ENCODE measurements around the gene DEFB124. TPM values are rescaled to one million over a fixed set of nuclear protein-coding genes. Genes with fewer than 3 reads are reported as not detected.

The DEFB124 gene
- total and polyA plus RNA-seq, 2 experiments from 2014 or later = not detected

DNA sequence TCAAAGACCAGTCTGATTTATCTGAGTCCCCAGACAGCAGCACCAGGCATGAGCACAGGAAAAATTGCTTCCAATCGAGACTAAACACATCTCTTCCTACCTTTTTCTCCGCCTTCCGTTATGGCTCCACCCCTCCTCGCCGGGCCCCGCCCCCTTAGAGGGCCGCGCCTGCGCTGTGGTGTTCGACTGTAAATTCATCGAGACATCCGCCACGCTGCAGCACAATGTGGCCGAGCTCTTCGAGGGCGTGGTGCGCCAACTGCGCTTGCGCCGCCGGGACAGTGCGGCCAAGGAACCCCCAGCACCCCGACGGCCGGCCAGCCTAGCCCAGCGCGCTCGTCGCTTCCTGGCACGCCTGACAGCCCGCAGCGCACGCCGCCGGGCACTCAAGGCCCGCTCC, 9.1 kb upstream of the DEFB124 start:
- WGBS, 2 experiments (ENCODE audit: low coverage in 1 of 2, low lambda C conversion rate in 2 of 2, missing lambda C conversion rate in 2 of 2) = 33 to 43% methylated on average over 36 of the region's 36 CpGs
- Histone ChIP-seq H3K4me3 (no peak overlapping the region), H3F3A (ENCODE audit: insufficient read depth) (no peaks in the 10 kb centered on the region), H3K36me3 (ENCODE audit: low read depth) (no peaks in the 10 kb centered on the region), H3K79me2 (ENCODE audit: insufficient read depth) (no peaks in the 10 kb centered on the region), H3K9ac (no peak overlapping the region), H3K9me3 (ENCODE audit: low read depth) (no peaks in the 10 kb centered on the region), H3K4me1 (ENCODE audit: insufficient read depth) (no peaks in the 10 kb centered on the region), H3K27me3 (replicated peaks; ENCODE audit: insufficient read depth) (0 out of 2 replicates have a peak, but pooled peaks cover 12% of the 10 kb centered on the region), H4K20me1 (ENCODE audit: insufficient read depth) (no peaks in the 10 kb centered on the region), H3K27ac (no peak overlapping the region), H3K9me2 (ENCODE audit: insufficient read depth) (no peaks in the 10 kb centered on the region), H2AFZ (no peak overlapping the region), H3K4me2 (ENCODE audit: unreplicated experiment) (no peak overlapping the region)
- peak; percentile 47 for DNase-seq
- in situ Hi-C loops (cut with MboI) = no loop called here
- TF ChIP-seq EZH2phosphoT487 (IDR thresholded peaks at IDR 0.05; ENCODE audit: insufficient read depth, low read depth) = no peak
- TF ChIP-seq EZH2 (IDR thresholded peaks at IDR 0.05; ENCODE audit: insufficient read depth, poor library complexity, severe bottlenecking) = no peak

DNA sequence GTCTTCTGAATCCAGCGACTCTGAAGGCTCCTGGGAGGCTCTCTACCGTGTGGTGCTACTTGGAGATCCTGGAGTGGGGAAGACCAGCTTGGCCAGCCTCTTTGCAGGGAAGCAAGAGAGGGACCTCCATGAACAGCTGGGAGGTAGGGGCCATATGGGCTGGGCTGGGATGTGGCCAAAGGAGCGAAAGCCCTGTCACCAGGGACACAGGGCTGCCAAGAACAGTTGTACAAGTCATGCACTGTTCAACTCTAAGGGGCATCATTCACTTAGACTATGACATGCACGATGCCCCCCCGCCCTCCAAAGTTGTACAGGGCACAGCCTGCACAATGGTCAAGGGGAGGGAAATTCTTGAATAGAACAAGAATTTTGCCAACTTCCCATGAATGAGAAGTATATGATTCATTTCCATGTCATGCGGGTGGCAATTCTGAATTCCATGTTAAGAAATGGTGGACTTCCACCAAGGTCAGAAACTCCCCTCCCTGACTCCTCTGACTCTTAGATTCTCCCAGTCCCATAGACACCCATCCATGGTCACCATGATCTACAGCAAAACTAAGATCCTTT, 1.8 kb upstream of the DEFB124 start:
- Histone ChIP-seq H3K79me2 (ENCODE audit: insufficient read depth) (no peaks in the 10 kb centered on the region), H3K4me1 (ENCODE audit: insufficient read depth) (no peaks in the 10 kb centered on the region), H3K9me3 (ENCODE audit: low read depth) (no peaks in the 10 kb centered on the region), H4K20me1 (ENCODE audit: insufficient read depth) (no peaks in the 10 kb centered on the region), H3K36me3 (ENCODE audit: low read depth) (no peaks in the 10 kb centered on the region), H3K27ac (no peak overlapping the region), H3F3A (ENCODE audit: insufficient read depth) (no peaks in the 10 kb centered on the region), H2AFZ (no peak overlapping the region), H3K9ac (no peak overlapping the region), H3K27me3 (replicated peaks; ENCODE audit: insufficient read depth) (peaks cover 23% of the 10 kb centered on the region), H3K4me2 (ENCODE audit: unreplicated experiment) (no peak overlapping the region), H3K9me2 (ENCODE audit: insufficient read depth) (no peaks in the 10 kb centered on the region), H3K4me3 (no peak overlapping the region)
- in situ Hi-C loops (cut with MboI) = no loop called here
- 87 to 89% methylated on average over 6 of the region's 6 CpGs for WGBS, 2 experiments (ENCODE audit: low coverage in 1 of 2, low lambda C conversion rate in 2 of 2, missing lambda C conversion rate in 2 of 2)
- no peak for DNase-seq
- no peak for TF ChIP-seq EZH2phosphoT487 (IDR thresholded peaks at IDR 0.05; ENCODE audit: insufficient read depth, low read depth)
- TF ChIP-seq EZH2 (IDR thresholded peaks at IDR 0.05; ENCODE audit: insufficient read depth, poor library complexity, severe bottlenecking) = no peak

DNA sequence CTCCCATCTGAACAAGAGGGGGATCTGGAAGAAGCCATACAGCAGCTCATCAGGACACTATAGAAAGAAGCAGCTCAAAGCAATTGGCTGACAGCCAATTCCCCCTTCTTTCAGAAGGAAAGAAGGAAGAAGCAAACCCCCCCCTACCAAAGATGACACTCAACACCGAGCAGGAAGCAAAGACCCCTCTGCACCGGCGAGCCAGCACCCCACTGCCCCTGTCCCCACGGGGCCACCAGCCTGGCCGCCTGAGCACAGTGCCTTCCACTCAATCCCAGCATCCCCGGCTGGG, 1.3 kb upstream of the DEFB124 start:
- H4K20me1 ChIP-seq (ENCODE audit: insufficient read depth) = no peaks in the 10 kb centered on the region
- no peaks in the 10 kb centered on the region for H3K79me2 ChIP-seq (ENCODE audit: insufficient read depth)
- H2AFZ ChIP-seq = no peak overlapping the region
- no peaks in the 10 kb centered on the region for H3K4me1 ChIP-seq (ENCODE audit: insufficient read depth)
- no peak overlapping the region for H3K9ac ChIP-seq
- no peak overlapping the region for H3K4me2 ChIP-seq (ENCODE audit: unreplicated experiment)
- H3K36me3 ChIP-seq (ENCODE audit: low read depth) = no peaks in the 10 kb centered on the region
- no peak overlapping the region for H3K27ac ChIP-seq
- no peak overlapping the region for H3K4me3 ChIP-seq
- no peaks in the 10 kb centered on the region for H3K9me2 ChIP-seq (ENCODE audit: insufficient read depth)
- no peaks in the 10 kb centered on the region for H3F3A ChIP-seq (ENCODE audit: insufficient read depth)
- no peaks in the 10 kb centered on the region for H3K9me3 ChIP-seq (ENCODE audit: low read depth)
- TF ChIP-seq EZH2phosphoT487 (IDR thresholded peaks at IDR 0.05; ENCODE audit: insufficient read depth, low read depth) (no peak), EZH2 (IDR thresholded peaks at IDR 0.05; ENCODE audit: insufficient read depth, poor library complexity, severe bottlenecking) (no peak)
- no peak for DNase-seq
- peaks cover 23% of the 10 kb centered on the region for H3K27me3 ChIP-seq (replicated peaks; ENCODE audit: insufficient read depth)
- WGBS, 2 experiments (ENCODE audit: low coverage in 1 of 2, low lambda C conversion rate in 2 of 2, missing lambda C conversion rate in 2 of 2) = 76 to 92% methylated on average over 5 to 6 of the region's 6 CpGs
- in situ Hi-C loops (cut with MboI) = no loop called here

DNA sequence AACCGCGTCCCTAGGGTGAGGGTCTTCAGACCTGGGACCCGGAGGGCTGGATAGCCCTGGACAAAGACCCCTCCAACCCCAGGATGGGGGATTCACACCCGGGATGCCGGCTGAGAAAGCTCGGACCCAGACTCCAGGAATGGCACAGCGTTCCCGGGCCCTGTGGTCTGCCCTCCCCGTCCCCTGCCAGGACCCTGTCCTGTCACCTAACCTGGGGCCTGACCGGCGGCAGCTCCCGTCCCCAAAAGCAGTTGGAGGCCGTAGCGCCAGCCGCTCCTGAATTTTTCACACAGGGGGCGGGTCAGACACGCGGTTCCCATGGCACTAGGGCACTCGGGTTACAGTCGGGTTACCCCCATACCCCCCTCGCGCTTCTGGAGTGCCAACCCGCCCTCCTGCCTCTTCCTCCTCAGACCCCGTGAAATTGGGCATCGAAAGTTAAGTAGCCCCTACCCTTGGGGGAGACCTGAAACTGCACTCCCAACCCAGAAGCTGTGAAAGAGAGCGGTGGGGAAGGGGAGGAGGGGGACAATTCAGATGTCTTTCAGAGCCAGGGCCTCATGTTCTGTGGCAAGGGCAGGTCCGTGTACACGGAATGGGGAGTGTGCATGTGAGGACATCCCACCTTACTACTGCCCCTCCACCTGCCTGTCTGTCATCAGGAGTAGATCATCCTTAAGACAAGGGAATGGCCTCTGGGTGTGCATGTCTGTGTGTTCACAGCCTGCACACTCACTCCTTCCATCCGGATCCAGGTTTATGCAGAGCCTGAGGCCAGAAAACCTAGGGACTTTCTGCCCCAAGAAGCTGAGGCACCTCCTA, 756 bp upstream of the DEFB124 start:
- 0 out of 2 replicates have a peak overlapping the region, but pooled peaks have one; percentile 28 for H2AFZ ChIP-seq
- no peaks in the 10 kb centered on the region for H3K36me3 ChIP-seq (ENCODE audit: low read depth)
- H3K27ac ChIP-seq = no peak overlapping the region
- H3F3A ChIP-seq (ENCODE audit: insufficient read depth) = no peaks in the 10 kb centered on the region
- H3K4me2 ChIP-seq (ENCODE audit: unreplicated experiment) = no peak overlapping the region
- no peaks in the 10 kb centered on the region for H4K20me1 ChIP-seq (ENCODE audit: insufficient read depth)
- no peak for TF ChIP-seq EZH2phosphoT487 (IDR thresholded peaks at IDR 0.05; ENCODE audit: insufficient read depth, low read depth)
- no peak for TF ChIP-seq EZH2 (IDR thresholded peaks at IDR 0.05; ENCODE audit: insufficient read depth, poor library complexity, severe bottlenecking)
- no peaks in the 10 kb centered on the region for H3K79me2 ChIP-seq (ENCODE audit: insufficient read depth)
- peaks cover 23% of the 10 kb centered on the region for H3K27me3 ChIP-seq (replicated peaks; ENCODE audit: insufficient read depth)
- no peaks in the 10 kb centered on the region for H3K9me3 ChIP-seq (ENCODE audit: low read depth)
- no peak overlapping the region for H3K9ac ChIP-seq
- H3K4me1 ChIP-seq (ENCODE audit: insufficient read depth) = no peaks in the 10 kb centered on the region
- WGBS, 2 experiments (ENCODE audit: low coverage in 1 of 2, low lambda C conversion rate in 2 of 2, missing lambda C conversion rate in 2 of 2) = 7% methylated on average over 25 to 29 of the region's 29 CpGs
- no peak for DNase-seq
- no peak overlapping the region for H3K4me3 ChIP-seq
- in situ Hi-C loops (cut with MboI) = no loop called here
- H3K9me2 ChIP-seq (ENCODE audit: insufficient read depth) = no peaks in the 10 kb centered on the region
